ENCODE data around the gene SEMA5A.

GRCh38 chr5:9507974-9508373, 37.9 kb downstream of the SEMA5A start:
- no peak for TF ChIP-seq CTCF (IDR thresholded peaks at IDR 0.05)
- TF ChIP-seq POLR2A (IDR thresholded peaks at IDR 0.05), result no peak
